ENCODE measurements around the gene SP1. TPM values are rescaled to one million over a fixed set of nuclear protein-coding genes. Genes with fewer than 3 reads are reported as not detected.
"Not testable (repeated sequence)": the region's sequence is repeated elsewhere in the genome, so short reads cannot be mapped to it uniquely, and the experiment has no call there.

The SP1 gene
- total and polyA plus RNA-seq, 3 experiments from 2014 or later = 6.6 to 63.3 (median 61.1) TPM

GRCh38 chr12:53358836-53359419 lies 21.0 kb upstream of the SP1 start:
- H3K36me3 ChIP-seq (ENCODE audit: insufficient read depth, low read length) = no peaks in the 10 kb centered on the region
- H3K9me3 Mint-ChIP-seq = no peaks in the 10 kb centered on the region
- DNase-seq = no peak
- no peak overlapping the region for H3K4me3 ChIP-seq (ENCODE audit: low read length)
- H3K4me1 ChIP-seq (ENCODE audit: insufficient read depth, low read length) = no peaks in the 10 kb centered on the region
- ChIA-PET CTCF (interaction anchor here (1.4 kb wide), 2 partner anchors 10 to 63 kb away, joined by 3 read pairs; no protein-coding TSS in a partner anchor), POLR2A (interaction anchor here (0.6 to 0.9 kb wide), 2 partner anchors 59 to 60 kb away, joined by 3 to 6 read pairs; no protein-coding TSS in a partner anchor)
- H3K36me3 Mint-ChIP-seq = no peaks in the 10 kb centered on the region
- H3K27me3 ChIP-seq (ENCODE audit: insufficient read depth, low read length, poor library complexity, severe bottlenecking) = no peaks in the 10 kb centered on the region
- H3K4me1 Mint-ChIP-seq = peaks cover 0 to 3% (median 0%) of the 10 kb centered on the region in 3 donors
- no peak overlapping the region for H3K4me3 Mint-ChIP-seq
- H3K27ac ChIP-seq (ENCODE audit: low read depth, low read length) = no peak overlapping the region
- no peak overlapping the region for H3K27ac Mint-ChIP-seq
- H3K27me3 Mint-ChIP-seq = no peaks in the 10 kb centered on the region
- H3K9me3 ChIP-seq (ENCODE audit: low read length) = no peaks in the 10 kb centered on the region

GRCh38 chr12:53361638-53362037 lies 18.3 kb upstream of the SP1 start:
- H3K4me1 ChIP-seq (ENCODE audit: insufficient read depth, low read length); H3K9me3 ChIP-seq (ENCODE audit: low read length); H3K36me3 Mint-ChIP-seq; H3K27ac Mint-ChIP-seq; DNase-seq; H3K4me3 Mint-ChIP-seq; POLR2A ChIA-PET; H3K4me1 Mint-ChIP-seq; H3K27me3 Mint-ChIP-seq; H3K36me3 ChIP-seq (ENCODE audit: insufficient read depth, low read length); H3K4me3 ChIP-seq (ENCODE audit: low read length); H3K27ac ChIP-seq (ENCODE audit: low read depth, low read length); H3K27me3 ChIP-seq (ENCODE audit: insufficient read depth, low read length, poor library complexity, severe bottlenecking); H3K9me3 Mint-ChIP-seq: not testable (repeated sequence)
- CTCF ChIA-PET = interaction anchor here (1.3 to 1.4 kb wide), 3 partner anchors 9 to 59 kb away, joined by 3 to 5 read pairs (median 4); no protein-coding TSS in a partner anchor

- H3K27ac ChIP-seq (ENCODE audit: low read depth, low read length) = no peak overlapping the region
- Mint-ChIP-seq H3K36me3 (no peaks in the 10 kb centered on the region), H3K27me3 (no peaks in the 10 kb centered on the region), H3K9me3 (no peaks in the 10 kb centered on the region), H3K4me3 (peak overlapping the region in 1 of 7 donors; percentile 40), H3K4me1 (peaks cover 2 to 9% (median 2%) of the 10 kb centered on the region in 3 donors), H3K27ac (peak overlapping the region in 3 of 8 donors; percentile 8 to 23 (median 13))
- no peaks in the 10 kb centered on the region for H3K36me3 ChIP-seq (ENCODE audit: insufficient read depth, low read length)
- CTCF ChIA-PET = interaction anchor here (1.3 to 1.8 kb wide), 3 partner anchors 13 to 56 kb away, joined by 3 to 6 read pairs (median 4); partner anchors contain the start of gene AAAS
- no peak for DNase-seq
- no peak overlapping the region for H3K4me3 ChIP-seq (ENCODE audit: low read length)
- no peaks in the 10 kb centered on the region for H3K9me3 ChIP-seq (ENCODE audit: low read length)
- H3K27me3 ChIP-seq (ENCODE audit: insufficient read depth, low read length, poor library complexity, severe bottlenecking) = no peaks in the 10 kb centered on the region
- POLR2A ChIA-PET = no interaction called here
- H3K4me1 ChIP-seq (ENCODE audit: insufficient read depth, low read length) = peaks cover 3% of the 10 kb centered on the region
Measured at GRCh38 chr12:53365245-53365904, 14.6 kb upstream of the SP1 start.

GRCh38 chr12:53373554-53374133 lies 6.3 kb upstream of the SP1 start:
- H3K4me3 ChIP-seq (ENCODE audit: low read length); H3K27me3 Mint-ChIP-seq; H3K9me3 Mint-ChIP-seq; H3K27ac ChIP-seq (ENCODE audit: low read depth, low read length); H3K36me3 Mint-ChIP-seq; H3K9me3 ChIP-seq (ENCODE audit: low read length); H3K36me3 ChIP-seq (ENCODE audit: insufficient read depth, low read length); POLR2A ChIA-PET; H3K27me3 ChIP-seq (ENCODE audit: insufficient read depth, low read length, poor library complexity, severe bottlenecking); DNase-seq: not testable (repeated sequence)
- H3K4me1 ChIP-seq (ENCODE audit: insufficient read depth, low read length) = peaks cover 26% of the 10 kb centered on the region
- peak overlapping the region in 7 of 8 donors; percentile 50 to 73 (median 66) for H3K27ac Mint-ChIP-seq
- CTCF ChIA-PET = interaction anchor here (0.9 to 1.8 kb wide), 2 partner anchors 21 to 52 kb away, joined by 4 to 6 read pairs; partner anchors contain the start of gene AAAS
- H3K4me1 Mint-ChIP-seq = peaks cover 22 to 31% (median 26%) of the 10 kb centered on the region in 3 donors
- peak overlapping the region in 4 of 7 donors; percentile 3 to 76 (median 32) for H3K4me3 Mint-ChIP-seq

- Mint-ChIP-seq H3K27ac (peak overlapping the region in 5 of 8 donors; percentile 54 to 73 (median 66)), H3K4me1 (peaks cover 22 to 31% (median 26%) of the 10 kb centered on the region in 3 donors), H3K4me3 (peak overlapping the region in 1 of 7 donors; percentile 76)
- H3K9me3 ChIP-seq (ENCODE audit: low read length); H3K4me3 ChIP-seq (ENCODE audit: low read length); H3K9me3 Mint-ChIP-seq; H3K27me3 Mint-ChIP-seq; H3K27ac ChIP-seq (ENCODE audit: low read depth, low read length); POLR2A ChIA-PET; H3K36me3 Mint-ChIP-seq; H3K36me3 ChIP-seq (ENCODE audit: insufficient read depth, low read length); H3K27me3 ChIP-seq (ENCODE audit: insufficient read depth, low read length, poor library complexity, severe bottlenecking): not testable (repeated sequence)
- CTCF ChIA-PET = interaction anchor here (0.9 to 1.8 kb wide), 2 partner anchors 22 to 53 kb away, joined by 4 to 6 read pairs; partner anchors contain the start of gene AAAS
- H3K4me1 ChIP-seq (ENCODE audit: insufficient read depth, low read length) = peaks cover 31% of the 10 kb centered on the region
- peak in 1 of 5 donors; percentile 29 for DNase-seq
Measured at GRCh38 chr12:53374277-53374676, 5.7 kb upstream of the SP1 start.

GRCh38 chr12:53376747-53377146 lies 3.2 kb upstream of the SP1 start:
- no peak overlapping the region for H3K27ac ChIP-seq (ENCODE audit: low read depth, low read length)
- ChIA-PET CTCF (interaction anchor here (1.0 to 1.4 kb wide), 2 partner anchors 24 to 165 kb away, joined by 3 to 4 read pairs; no protein-coding TSS in a partner anchor), POLR2A (interaction anchor here (0.7 kb wide), 1 partner anchor 21 kb away, joined by 4 read pairs; no protein-coding TSS in a partner anchor)
- peak overlapping the region in 2 of 8 donors; percentile 21 to 45 for H3K27ac Mint-ChIP-seq
- peak overlapping the region in 1 of 7 donors; percentile 15 for H3K4me3 Mint-ChIP-seq
- DNase-seq = no peak
- H3K4me1 ChIP-seq (ENCODE audit: insufficient read depth, low read length) = peaks cover 29% of the 10 kb centered on the region
- H3K36me3 Mint-ChIP-seq = peaks cover 0 to 8% (median 2%) of the 10 kb centered on the region in 3 donors
- H3K9me3 ChIP-seq (ENCODE audit: low read length) = no peaks in the 10 kb centered on the region
- no peaks in the 10 kb centered on the region for H3K27me3 Mint-ChIP-seq
- peaks cover 4% of the 10 kb centered on the region for H3K36me3 ChIP-seq (ENCODE audit: insufficient read depth, low read length)
- no peaks in the 10 kb centered on the region for H3K27me3 ChIP-seq (ENCODE audit: insufficient read depth, low read length, poor library complexity, severe bottlenecking)
- H3K4me3 ChIP-seq (ENCODE audit: low read length) = no peak overlapping the region
- H3K4me1 Mint-ChIP-seq = peaks cover 17 to 28% (median 24%) of the 10 kb centered on the region in 3 donors
- no peaks in the 10 kb centered on the region for H3K9me3 Mint-ChIP-seq

GRCh38 chr12:53378222-53378621 lies 1.8 kb upstream of the SP1 start:
- no peaks in the 10 kb centered on the region for H3K9me3 Mint-ChIP-seq
- Histone ChIP-seq H3K4me1 (ENCODE audit: insufficient read depth, low read length) (peaks cover 36% of the 10 kb centered on the region), H3K4me3 (ENCODE audit: low read length) (no peak overlapping the region), H3K27me3 (ENCODE audit: insufficient read depth, low read length, poor library complexity, severe bottlenecking) (no peaks in the 10 kb centered on the region), H3K9me3 (ENCODE audit: low read length) (no peaks in the 10 kb centered on the region), H3K36me3 (ENCODE audit: insufficient read depth, low read length) (peaks cover 19% of the 10 kb centered on the region), H3K27ac (ENCODE audit: low read depth, low read length) (peak overlapping the region; percentile 73)
- H3K27me3 Mint-ChIP-seq = no peaks in the 10 kb centered on the region
- no peak for DNase-seq
- H3K4me3 Mint-ChIP-seq = no peak overlapping the region
- peaks cover 0 to 23% (median 2%) of the 10 kb centered on the region in 3 donors for H3K36me3 Mint-ChIP-seq
- H3K27ac Mint-ChIP-seq = peak overlapping the region in 1 of 8 donors; percentile 32
- ChIA-PET POLR2A (interaction anchor here (0.5 to 2.7 kb wide), 3 partner anchors 113 to 372 kb away, joined by 4 to 31 read pairs (median 5); partner anchors contain the start of genes EIF4B and TARBP2), CTCF (interaction anchor here (0.7 to 2.1 kb wide), 7 partner anchors 24 to 368 kb away, joined by 3 to 12 read pairs (median 3); partner anchors contain the start of gene AAAS)
- peaks cover 25 to 33% (median 30%) of the 10 kb centered on the region in 3 donors for H3K4me1 Mint-ChIP-seq
